Activated T-cell treated with anti-CD3 and anti-CD28 coated beads, Interleukin-2, amount 50 U/mL, for 1 hour (primary cell): ENCODE results near the gene RNPS1.
"Not testable (repeated sequence)": the region's sequence is repeated elsewhere in the genome, so short reads cannot be mapped to it uniquely, and the experiment has no call there.

Source experiments
- DNase-seq: peaks from one replicate; pipeline ENCODE4 v3.0.0-alpha.2; 2020

The RNPS1 gene

DNA sequence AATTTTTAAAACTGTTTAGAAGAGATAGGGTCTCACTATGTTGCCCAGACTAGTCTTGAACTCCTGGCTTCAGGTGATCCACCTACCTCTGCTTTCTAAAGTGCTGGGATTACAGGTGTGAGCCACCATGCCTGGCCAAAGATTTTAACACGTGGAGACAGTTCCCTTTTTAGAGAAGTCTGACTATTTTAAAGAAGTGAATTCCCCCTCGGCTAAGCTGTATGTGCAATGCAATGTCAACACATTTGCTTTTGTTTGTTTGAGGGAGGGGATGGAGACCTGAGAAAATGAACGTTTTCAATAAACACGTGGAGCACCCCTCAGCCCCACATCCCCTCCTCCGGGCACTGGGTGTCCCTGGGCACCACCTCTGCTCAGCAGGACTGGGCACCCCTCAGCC, 14.3 kb upstream of the RNPS1 start:
- no peak for DNase-seq

DNA sequence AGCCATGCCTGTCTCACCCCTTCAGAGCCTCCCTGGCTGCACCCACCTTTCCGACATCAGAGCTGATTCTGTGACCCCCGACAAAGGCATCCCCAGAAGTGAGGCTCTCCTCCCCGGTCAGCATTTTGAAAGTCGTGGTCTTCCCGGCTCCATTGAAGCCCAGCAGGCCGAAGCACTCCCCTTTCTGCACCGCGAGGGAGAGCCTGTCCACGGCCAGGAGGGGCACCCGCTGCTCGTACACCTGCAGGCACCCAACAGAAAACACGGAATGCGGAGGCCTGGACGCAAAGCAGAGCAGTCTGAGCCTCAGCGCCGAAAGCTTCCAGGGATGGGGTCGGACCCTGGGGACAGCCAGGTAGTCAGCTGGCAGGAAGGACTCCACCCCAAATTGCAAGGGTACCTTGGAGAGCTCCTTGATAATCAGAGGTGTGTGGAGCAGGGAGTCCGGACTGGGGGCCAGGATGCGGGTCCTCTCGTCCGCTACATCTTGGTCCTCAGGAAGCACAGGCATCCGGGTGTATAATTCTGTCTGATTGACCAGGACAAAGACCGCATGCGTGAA, 13.1 kb upstream of the RNPS1 start:
- DNase-seq = no peak

DNA sequence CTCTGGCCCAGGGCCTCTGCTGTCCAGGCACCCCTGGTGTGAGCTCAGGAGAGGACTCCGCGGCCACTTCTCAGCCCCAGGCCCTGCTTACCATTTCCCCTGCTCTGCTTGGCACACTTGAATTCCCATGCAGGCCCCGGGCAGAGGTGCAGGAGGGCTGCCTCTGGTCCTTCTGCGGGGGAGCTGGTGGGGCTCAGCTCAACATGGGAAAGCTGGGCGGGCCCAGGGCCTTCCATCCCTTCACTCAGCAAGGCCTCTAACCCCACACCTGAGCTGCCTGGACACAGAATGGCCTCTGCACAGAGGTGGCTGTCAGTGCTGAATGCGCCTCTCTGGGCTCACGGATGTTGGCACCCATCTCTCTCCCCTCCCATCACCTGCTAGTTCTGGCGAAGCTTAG, 12.5 kb upstream of the RNPS1 start:
- DNase-seq = no peak

DNA sequence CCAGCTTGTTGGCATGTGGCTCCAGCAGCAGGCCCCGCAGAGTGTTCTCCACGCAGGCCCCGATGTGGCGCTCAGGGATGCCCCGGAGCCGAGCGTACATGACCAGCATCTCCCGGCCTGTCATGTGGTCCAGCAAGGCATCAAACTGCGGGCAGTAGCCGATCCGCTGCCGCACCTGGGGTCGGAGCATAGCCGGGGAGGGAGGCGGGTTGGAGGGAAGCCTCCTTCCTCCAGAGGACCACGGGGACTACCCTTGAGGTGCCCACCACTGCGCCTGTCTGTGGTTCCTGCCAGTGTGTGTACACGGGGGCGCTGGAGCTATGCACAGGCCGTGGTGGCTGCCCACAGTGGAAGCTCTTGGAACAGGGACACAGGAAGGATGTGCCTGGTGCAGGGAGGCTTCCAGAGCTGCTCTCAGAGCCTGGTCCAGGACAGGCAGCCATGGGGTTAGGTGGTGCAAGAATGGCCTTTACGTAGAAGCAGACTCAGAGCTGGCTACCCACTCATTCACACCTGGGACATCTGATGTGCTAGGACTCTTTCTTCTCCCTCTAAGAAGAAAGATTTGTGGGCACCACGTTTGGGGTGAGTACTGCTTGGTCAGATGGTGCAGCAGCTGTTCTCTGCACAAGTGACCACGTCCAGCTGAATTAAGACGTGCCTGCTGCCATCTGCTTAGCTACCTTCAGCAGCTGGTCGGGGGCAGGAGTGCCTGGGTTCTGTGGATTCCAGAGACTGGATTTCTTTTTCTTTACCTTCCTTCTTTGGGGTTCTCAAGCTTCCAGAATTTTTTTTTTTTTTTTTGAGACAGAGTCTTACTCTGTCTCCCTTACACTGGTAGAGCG, 11.3 kb upstream of the RNPS1 start:
- DNase-seq = no peak

DNA sequence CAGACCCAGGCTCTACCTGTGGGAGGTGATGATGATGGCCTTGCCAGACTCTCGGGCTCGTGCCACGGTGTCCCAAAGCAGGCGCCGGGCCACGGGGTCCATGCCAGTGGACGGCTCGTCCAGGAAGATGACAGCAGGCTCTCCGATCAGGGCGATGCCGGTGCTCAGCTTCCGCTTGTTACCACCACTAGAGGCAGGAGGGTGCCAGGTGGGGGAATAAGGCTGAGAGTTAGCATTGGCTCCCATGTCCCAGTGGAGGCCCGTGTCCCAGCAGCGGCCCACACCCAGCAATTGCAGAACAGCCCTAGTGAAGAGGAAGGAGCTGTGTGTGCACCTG, 10.3 kb upstream of the RNPS1 start:
- no peak for DNase-seq

DNA sequence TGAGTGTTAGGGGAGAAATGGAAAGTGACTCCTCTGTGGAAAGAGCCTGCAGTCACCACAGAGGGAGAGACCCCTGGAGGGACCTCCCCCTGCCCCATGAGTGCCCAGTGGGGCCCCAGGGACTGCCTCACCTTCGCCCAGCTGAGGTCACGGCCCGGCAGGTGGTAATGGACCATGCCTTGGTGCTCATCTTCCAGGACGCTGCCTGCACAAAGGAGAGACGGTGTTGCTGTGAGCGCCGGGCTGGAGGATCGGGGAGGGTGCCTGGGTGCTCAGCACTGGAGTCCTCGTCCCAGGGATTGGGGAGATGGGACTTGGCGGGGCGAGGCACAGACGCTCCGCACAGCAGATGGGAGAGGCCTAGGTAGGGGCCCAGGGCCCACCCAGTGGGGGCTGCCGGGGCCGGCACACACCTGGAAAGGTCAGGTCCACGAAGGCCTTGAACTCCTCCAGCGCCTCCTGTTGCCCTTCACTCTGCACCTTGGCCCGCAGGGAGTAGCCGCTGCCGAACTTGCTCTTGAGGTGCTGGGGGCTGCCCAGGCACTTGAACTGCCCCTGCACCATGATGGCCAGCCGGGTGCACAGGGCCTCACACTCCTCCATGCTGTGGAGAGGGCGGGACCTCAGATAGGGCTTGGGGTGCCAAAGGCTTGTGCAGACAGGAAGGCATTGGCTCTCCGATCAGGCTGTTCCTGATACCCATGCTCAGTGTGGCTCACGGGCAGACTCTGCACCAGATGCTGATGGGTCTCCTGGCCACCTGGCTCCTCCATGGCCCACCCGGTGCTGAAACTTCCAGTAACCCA, 9.7 kb upstream of the RNPS1 start:
- no peak for DNase-seq

DNA sequence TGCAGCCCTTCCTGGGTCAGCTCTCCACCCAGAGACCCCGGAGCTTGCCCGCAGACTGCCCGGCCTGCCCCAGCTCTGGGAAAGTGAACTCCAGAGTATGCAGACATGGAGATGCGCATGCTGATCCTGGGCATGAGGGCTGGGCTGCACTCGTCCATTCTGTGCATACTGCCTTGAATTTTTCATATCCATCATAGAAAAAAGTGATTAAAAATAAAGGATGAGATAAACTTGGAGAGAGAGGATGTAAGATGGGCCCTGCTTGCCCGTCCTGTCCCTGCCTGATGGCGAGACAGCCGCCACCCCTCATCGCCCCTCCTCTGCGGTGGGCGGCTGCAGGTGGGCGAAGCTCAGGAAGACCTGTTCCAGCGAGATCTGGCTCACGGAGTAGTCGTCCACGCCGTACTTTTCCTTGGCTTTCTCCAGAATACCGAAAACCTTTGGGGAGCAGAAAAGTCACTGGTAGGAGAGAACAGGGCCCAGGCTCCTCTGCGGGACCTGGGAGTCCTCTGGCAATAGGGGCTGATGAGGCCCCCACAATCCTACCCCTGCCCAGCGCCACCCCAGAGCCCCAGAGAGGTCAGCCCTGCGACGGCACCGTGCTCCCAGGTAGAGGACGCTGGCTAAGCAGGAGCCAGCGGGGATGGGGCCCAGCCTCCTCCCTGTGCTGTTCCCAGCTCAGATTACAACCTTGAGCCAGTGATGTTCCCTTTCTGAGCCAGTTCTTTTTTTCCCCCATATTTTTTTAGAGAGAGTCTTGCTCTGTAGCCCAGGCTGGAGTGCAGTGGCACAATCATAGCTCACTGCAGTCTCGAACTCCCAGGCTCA, 8.7 kb upstream of the RNPS1 start:
- no peak for DNase-seq

DNA sequence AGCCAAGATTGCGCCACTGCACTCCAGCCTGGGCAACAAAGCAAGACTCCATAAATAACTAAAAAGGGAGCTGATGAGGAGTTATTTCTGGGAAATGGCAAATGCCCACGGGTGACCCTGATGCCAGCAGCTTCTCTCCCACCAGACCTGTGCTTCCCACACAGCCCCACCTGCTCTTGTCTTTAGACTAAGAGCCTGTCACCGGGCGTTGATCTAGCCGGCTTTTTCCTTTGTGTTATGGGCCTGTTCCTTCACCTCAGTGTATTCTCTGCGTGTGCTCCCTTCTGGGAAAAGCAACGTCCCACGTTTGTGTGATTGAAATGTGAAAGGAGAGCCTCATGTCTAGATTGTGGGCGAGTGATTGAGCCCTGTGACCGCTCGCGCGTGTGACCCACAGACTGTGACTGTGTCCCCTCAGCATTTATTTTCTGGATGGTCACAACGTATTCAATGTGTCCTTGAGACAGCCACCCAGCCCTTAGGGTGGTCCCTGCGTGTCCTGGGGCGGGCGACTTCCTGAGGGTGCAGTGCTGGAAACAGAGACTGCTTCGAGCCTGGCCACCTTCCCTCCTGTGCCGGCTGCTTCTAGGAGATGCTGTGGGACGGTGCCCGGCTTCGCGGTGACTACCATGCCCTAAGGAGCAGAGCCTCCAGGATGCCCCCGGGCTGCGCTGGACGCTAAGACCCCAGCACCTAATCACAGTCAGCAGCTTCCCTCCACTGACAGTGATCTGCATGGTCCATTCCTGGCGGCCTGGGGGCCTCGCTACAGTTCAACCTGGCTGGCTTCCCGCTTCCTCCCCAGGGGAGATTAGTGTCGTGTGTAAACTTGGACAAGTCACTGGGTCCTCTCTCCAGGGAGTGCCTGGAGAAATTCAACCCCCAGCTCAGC, 7.8 kb upstream of the RNPS1 start:
- DNase-seq = no peak

DNA sequence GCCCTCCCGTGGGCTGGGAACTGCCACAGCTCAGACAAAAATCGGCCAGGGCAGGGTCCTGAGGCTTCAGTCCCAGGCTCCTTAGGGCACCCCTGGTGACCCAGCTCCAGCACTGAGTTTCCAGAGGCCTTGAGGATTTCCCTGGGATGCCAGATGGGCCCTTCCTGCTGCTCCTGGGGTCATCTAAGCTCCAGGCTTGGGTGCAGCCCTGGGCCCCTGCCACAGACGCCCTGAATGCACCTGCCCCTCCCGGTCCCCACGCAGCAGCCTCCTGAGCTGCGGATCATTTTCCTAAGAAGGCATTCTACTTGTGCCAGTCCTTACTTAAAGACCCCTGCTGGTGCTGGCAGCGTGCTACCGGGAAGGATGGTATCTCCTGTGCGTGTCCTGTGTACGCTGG, 6.0 kb upstream of the RNPS1 start:
- DNase-seq = no peak

DNA sequence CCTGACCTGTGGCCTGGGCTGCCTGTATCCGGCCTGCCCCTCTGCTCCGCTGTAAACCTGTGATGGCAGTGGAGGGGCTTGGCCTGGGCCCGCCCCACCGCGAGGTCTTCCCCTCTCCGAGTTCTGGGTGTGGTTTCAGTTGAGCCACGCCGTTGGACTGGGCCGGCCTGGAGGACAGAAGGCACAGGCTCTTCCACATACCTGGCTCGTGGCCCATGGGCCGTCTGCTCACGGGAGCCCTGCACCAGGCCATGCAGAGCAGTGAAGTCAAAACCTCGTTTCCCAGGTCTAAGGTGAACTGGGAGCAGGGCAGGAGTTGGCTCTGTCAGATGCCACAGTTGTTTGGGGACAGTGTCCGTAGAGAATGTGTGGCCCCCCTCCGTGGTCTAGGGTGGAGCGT, 5.6 kb upstream of the RNPS1 start:
- no peak for DNase-seq

DNA sequence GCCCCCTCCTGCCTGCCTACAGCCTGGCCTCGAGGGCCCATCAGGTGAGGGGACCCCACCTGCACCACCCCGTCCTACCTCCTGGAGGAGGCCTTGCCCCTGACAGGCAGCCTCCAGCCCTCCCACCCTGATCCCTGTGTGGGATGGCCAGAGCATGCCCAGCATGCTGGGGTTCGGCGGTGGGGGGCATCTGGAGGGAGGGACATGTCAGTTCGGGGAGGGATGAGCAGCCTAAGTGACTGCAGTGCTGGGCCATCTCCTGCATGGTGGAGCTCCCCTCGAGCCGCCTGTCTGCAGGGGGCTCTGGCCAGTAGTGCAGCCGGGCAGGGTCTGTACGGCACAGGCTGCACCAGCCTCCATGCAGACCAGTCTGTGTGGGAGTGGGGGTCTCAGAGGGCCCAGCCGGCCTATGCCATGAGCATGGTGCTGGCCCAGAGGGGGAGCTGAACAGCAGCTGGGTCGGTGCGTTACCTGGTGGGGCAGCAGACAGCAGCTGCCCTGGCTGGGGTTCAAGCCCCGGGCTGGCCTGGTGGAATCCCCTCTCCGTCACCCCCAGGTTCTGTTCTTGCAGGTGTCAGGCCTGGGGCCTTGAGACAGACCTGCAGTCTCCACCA, 4.0 kb upstream of the RNPS1 start:
- DNase-seq = no peak

DNA sequence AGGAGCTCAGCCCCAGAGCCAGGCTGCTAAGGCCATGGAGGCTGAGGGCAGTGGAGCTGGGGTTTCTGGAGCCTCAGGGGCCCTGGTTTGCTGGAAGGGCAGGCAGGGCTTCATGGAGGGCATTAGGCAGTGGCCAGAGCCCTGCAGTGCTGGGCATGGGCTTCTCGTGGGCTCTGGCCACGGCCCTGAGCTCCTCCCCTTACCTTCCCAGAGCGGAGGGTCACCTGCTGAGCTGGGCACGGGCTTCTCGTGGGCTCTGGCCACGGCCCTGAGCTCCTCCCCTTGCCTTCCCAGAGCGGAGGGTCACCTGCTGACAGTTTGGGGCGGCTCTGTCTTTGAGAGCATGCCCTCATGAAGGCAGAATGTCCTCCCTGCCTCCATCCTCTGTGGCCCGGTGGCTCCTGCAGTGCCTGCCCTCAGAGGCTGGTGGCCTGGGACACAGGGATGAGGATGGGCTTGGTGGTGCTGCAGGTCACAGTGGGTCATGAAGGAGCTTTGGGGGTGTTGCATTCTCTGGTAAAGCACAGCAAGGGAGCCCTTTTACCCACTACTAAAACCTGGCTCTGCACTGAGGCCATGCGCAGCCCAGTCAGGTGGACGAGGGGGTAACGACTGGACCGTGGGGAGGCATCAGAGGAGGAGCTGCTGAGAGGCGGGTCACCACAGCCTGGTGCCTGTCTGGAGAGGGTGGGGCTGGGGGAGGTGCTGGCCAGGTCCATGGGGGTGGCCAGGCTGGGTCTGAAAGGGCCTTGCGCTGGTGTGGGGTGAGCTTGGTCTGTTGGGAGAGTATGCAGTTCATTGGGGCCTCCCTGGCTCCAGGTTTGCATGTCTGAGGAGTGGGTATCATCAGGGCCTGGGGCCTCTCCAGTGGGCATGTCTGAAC, 2.9 kb upstream of the RNPS1 start:
- DNase-seq = no peak

DNA sequence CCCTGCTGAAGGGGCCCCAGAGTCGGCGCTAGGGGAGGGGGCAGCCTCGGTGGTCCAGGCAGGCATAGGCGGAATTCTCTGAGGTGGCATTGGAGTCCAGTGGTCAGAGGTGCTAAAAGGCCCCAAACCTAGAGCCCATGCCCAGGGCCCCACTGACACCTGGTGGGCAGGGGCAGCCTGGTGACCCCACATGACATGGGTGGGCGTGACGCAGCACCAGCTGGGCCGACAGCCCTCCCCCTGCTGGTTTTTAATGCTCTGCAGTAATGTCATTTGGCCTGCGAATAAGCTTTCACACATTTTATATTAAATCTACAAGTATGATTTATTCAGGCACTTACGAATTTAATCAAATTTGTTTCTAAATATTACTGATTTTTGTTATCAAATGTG, 2.1 kb upstream of the RNPS1 start:
- no peak for DNase-seq

DNA sequence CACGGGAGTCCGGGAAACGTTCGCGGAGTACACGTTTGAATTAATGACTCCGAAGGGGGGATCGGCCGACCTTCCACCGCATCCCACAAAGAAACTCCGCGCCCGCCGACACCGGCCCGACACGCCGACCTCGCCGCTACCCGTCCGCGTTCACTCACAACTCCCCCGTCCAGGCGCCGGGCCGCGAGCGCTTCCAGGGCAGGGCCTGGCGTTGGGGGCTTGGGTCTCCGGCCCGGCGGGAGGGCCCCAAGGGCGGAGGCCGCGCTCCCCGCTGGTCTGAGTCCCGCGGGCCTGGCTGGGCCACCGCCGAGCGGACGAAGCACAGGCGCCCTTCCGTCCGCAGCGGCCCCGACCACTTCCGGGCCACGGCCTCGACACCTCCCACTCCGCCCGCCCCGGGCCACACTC, 417 bp downstream of the RNPS1 start:
- DNase-seq = not testable (repeated sequence)

DNA sequence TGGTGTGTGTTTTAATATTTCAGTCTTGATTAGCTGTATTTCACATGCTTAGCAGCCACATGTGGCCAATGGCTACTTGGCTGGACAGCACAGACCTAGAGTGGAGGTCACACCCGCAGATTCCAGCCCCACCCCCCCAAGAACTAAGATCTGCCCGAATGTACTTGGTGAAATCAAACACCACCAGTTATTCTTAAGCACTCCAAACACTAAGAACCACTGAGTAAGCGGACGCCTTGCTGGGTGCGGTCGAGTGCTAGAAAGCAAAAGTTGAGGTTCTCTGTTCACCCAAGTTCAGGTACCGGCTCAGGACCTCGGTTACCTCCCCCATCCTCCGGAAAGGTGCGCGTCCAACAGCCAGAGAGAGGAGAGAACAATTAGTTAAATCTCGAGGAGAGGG, 1.0 kb downstream of the RNPS1 start:
- DNase-seq = peak; percentile 34

DNA sequence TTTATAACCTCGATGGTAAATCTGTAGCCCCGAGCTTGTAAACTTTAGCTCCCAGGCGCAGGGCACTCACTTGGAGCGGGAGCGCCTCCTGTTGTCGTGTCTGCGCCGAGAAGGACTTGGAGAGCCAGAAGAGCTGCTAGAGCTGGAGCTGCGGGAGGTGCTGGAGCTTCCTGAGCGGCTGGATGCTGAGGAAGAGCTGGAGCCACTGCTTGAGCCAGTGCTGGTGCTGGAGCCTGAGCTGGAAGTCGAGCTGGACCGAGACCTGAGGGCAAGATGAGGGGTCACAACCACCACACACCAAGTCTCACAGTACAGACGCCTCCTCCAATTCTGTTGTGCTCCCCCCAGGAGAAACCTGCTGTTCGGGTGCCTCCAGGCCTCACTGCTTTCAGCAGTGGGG, 4.9 kb downstream of the RNPS1 start:
- DNase-seq = not testable (repeated sequence)

DNA sequence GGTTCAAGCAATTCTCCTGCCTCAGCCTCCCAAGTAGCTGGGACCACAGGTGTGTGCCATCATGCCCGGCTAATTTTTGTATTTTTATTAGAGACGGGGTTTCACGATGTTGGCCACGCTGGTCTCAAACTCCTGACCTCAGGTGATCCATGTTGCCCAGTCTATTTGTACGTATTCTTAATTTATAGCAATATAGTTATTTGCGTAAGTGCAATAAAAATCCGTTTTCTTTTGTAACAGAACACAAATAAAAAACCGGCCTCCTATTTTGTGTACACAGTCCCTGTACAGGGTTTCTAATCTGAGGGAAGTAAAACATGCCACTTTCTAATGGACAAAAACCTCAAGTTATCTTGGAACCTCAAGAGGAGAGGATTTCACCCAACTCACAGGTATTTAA, 7.7 kb downstream of the RNPS1 start:
- no peak for DNase-seq

DNA sequence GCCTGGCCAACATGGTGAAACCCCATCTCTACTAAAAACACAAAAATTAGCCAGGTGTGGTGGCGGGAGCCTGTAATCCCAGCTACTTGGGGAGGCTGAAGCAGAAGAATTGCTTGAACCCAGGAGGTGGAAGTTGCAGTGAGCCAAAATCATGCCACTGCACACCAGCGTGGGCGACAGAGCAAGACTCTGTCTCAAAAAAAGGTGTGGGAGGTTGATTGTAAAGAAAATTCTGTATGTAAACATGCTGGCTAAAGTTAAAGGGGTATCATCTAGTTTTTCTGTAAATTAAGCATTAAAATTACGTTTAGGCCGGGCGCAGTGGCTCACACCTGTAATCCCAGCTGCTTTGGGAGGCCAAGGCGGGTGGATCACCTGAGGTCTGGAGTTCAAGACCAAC, 9.4 kb downstream of the RNPS1 start:
- not testable (repeated sequence) for DNase-seq

DNA sequence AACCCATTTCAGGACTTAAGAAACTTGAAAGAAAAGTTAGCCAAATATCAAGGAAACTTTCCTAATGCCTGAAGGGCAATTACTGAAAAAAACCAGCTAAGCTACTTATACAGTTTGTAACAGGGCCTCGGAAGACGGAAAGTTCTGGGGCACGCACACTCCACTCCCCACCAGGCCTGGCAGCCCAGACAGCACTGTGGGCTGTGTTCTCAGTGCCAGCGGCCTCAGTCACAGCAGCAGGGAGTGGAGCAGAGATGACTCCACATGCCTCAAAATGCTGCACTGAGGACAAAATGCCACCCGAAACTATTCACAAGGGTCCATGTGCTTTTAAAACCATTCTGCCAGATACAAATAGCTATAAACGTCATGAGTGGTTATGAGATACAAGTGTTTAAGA, 10.2 kb downstream of the RNPS1 start:
- DNase-seq = no peak

DNA sequence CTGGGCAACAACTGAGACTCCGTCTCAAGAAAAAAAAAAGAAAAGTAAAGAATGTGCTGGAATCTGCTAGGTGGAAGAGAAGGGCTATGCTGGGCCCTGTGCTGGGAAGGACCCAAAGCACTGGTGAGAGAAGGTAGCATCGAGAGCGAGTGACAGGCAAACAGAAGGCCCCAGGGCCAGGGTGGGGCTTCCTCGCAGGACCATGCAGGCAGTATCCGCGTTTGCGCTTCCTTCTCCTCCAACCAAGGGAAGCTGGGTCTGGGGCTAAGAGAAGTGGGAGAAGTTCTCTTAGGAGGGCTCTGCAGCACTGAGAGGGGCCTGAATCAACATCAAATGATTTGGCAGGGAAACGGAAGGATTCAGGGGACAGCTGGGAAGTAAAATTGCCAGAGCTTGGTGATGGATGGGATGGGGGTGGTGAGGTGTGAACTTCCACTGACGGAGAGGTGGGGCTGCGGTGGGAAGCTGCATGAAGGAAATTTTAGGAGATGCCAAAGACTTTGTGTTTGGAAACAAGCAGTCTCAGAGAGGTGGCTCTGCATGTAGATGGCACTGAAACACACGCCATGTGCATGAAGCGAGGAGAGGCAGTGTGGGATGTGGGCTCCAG, 11.3 kb downstream of the RNPS1 start:
- no peak for DNase-seq
